Coronary artery (tissue), 2 donors: Measurements from ENCODE around the gene ZFYVE1.
"Not testable (repeated sequence)": the region's sequence is repeated elsewhere in the genome, so short reads cannot be mapped to it uniquely, and the experiment has no call there.

ENCODE experiments used
- DNase-seq: peaks from one replicate; pipeline ENCODE4 v3.0.0-alpha.2; 2017; ENCODE audit warnings: low spot score
- H3K27ac ChIP-seq, 2 donors: fragments of 200-600 bp; sonication (generic); one replicate each; pipeline ENCODE4 v1.5.1; 2016 to 2019
- H3K4me3 ChIP-seq: fragments of 200-600 bp; sonication (generic); 2 replicates; pipeline ENCODE4 v1.5.1; 2016; ENCODE audit warnings: mild to moderate bottlenecking, moderate library complexity
- CTCF ChIP-seq: fragments of 200-600 bp; sonication (generic); IDR thresholded peaks from one replicate; pipeline ENCODE4 v1.5.1; 2019; ENCODE audit warnings: antibody characterized with exemption

ZFYVE1 gene

GRCh38 chr14:72968316-72968715 lies 58.6 kb downstream of the ZFYVE1 start:
- DNase-seq, result no peak
- TF ChIP-seq CTCF, result no peak
- H3K4me3 ChIP-seq, result no peak overlapping the region
- H3K27ac ChIP-seq, result no peak overlapping the region

GRCh38 chr14:72966038-72966437 lies 60.9 kb downstream of the ZFYVE1 start:
- H3K27ac ChIP-seq, result no peak overlapping the region
- TF ChIP-seq CTCF, result no peak
- DNase-seq, result no peak
- no peak overlapping the region for H3K4me3 ChIP-seq

- TF ChIP-seq CTCF, result no peak
- DNase-seq, result no peak
- Histone ChIP-seq H3K27ac (no peak overlapping the region), H3K4me3 (no peak overlapping the region)
These were observed 61.7 kb downstream of the ZFYVE1 start for GRCh38 chr14:72965249-72965648.

- TF ChIP-seq CTCF, result no peak
- DNase-seq, result no peak
- Histone ChIP-seq H3K27ac (no peak overlapping the region), H3K4me3 (no peak overlapping the region)
These were observed 64.0 kb downstream of the ZFYVE1 start for GRCh38 chr14:72962829-72963312.

GRCh38 chr14:72962336-72962754 lies 64.6 kb downstream of the ZFYVE1 start:
- H3K27ac ChIP-seq, DNase-seq: not testable (repeated sequence)

GRCh38 chr14:72961579-72962335 lies 65.1 kb downstream of the ZFYVE1 start:
- Histone ChIP-seq H3K4me3 (no peak overlapping the region), H3K27ac (no peak overlapping the region)
- DNase-seq, result no peak
- no peak for TF ChIP-seq CTCF

More at GRCh38 chr14:72962336-72962754, 64.6 kb downstream of the ZFYVE1 start:
- not testable (repeated sequence) for H3K4me3 ChIP-seq

- not testable (repeated sequence) for H3K4me3 ChIP-seq, H3K27ac ChIP-seq, DNase-seq
These were observed 65.9 kb downstream of the ZFYVE1 start for GRCh38 chr14:72961016-72961415.

GRCh38 chr14:72958548-72958947 lies 68.4 kb downstream of the ZFYVE1 start:
- Histone ChIP-seq H3K4me3 (no peak overlapping the region), H3K27ac (no peak overlapping the region)
- TF ChIP-seq CTCF, result no peak
- no peak for DNase-seq
